Cardiac muscle cell (in vitro differentiated cells and primary cell): ENCODE data around the gene C5. TPM values are rescaled to one million over a fixed set of nuclear protein-coding genes. Genes with fewer than 3 reads are reported as not detected.

Source experiments
- DNase-seq, 2 donors: peaks; one replicate each; pipeline versions ENCODE4 v3.0.0 to v3.0.0-alpha.2; 2010 to 2017; ENCODE audit warnings: low read depth in 1 of 2, low spot score in 1 of 2
- H3K27ac ChIP-seq: fragments of 200-600 bp; sonication (generic); 2 replicates; pipeline ENCODE4 v1.5.1; 2016
- H3K27me3 ChIP-seq: fragments of 200-600 bp; sonication (generic); 2 replicates; pipeline ENCODE4 v1.6.0; 2016; ENCODE audit warnings: control low read depth
- H3K36me3 ChIP-seq: fragments of 200-600 bp; sonication (generic); 2 replicates; pipeline ENCODE4 v1.5.1; 2016; ENCODE audit warnings: control low read depth
- H3K4me1 ChIP-seq: fragments of 200-600 bp; sonication (generic); 2 replicates; pipeline ENCODE4 v1.8.1; 2017; ENCODE audit warnings: low read depth, mild to moderate bottlenecking, mixed run types
- H3K4me3 ChIP-seq: fragments of 200-600 bp; sonication (generic); 2 replicates; pipeline ENCODE4 v1.5.1; 2016; ENCODE audit warnings: mild to moderate bottlenecking
- H3K9me3 ChIP-seq: fragments of 200-600 bp; sonication (generic); 2 replicates; pipeline ENCODE4 v1.5.1; 2017; ENCODE audit warnings: low read depth, mild to moderate bottlenecking, control low read depth
- polyA plus RNA-seq: library from polyadenylated mRNA; unstranded; fragments of >200 nt; fragmentation: Nextera tagmentation; extraction: Ambion mirVana; gene quantifications from 2 replicates; pipeline ENCODE4 v1.2.1, GENCODE V29; 2016
- total RNA-seq: library from RNA; depleted of rRNA; stranded (reverse); fragments of >200 nt; gene quantifications from 2 replicates; pipeline ENCODE4 v1.2.3, GENCODE V29; 2016
- TF ChIP-seq, protein P1 (sequence below): IDR thresholded peaks from 2 replicates; pipeline ENCODE4 v1.5.1; 2012; ENCODE audit warnings: low read depth, mild to moderate bottlenecking, low read length

C5 gene
- total and polyA plus RNA-seq, 2 experiments from 2014 or later = 0.55 to 1.3 TPM

DNA sequence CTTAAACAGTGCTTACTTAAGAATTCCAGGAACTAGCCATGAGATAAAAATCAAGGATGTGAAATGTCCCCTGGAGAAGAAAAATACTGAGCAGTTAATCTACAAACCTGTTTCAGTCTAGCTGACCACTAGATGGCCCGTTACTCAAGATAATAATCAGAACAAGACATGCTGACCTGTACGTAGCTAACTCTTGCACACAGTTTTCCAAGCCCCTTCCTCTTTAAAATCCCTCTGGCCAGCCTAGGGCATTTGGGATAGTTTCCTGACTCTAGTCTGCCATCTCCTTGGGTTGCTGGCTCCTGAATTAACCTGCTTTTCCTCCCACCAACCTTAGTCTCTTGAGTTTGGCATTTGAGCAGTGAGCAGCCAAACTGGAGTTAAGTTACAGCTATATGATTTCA lies 64.3 kb downstream of the C5 start:
- TF ChIP-seq, protein P1, sequence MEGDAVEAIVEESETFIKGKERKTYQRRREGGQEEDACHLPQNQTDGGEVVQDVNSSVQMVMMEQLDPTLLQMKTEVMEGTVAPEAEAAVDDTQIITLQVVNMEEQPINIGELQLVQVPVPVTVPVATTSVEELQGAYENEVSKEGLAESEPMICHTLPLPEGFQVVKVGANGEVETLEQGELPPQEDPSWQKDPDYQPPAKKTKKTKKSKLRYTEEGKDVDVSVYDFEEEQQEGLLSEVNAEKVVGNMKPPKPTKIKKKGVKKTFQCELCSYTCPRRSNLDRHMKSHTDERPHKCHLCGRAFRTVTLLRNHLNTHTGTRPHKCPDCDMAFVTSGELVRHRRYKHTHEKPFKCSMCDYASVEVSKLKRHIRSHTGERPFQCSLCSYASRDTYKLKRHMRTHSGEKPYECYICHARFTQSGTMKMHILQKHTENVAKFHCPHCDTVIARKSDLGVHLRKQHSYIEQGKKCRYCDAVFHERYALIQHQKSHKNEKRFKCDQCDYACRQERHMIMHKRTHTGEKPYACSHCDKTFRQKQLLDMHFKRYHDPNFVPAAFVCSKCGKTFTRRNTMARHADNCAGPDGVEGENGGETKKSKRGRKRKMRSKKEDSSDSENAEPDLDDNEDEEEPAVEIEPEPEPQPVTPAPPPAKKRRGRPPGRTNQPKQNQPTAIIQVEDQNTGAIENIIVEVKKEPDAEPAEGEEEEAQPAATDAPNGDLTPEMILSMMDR = peak; percentile 52
- DNase-seq = peak; percentile 38 to 74
- H3K36me3 ChIP-seq = no peaks in the 10 kb centered on the region
- H3K27ac ChIP-seq = no peak overlapping the region
- no peaks in the 10 kb centered on the region for H3K4me1 ChIP-seq
- H3K9me3 ChIP-seq = no peaks in the 10 kb centered on the region
- H3K27me3 ChIP-seq = no peaks in the 10 kb centered on the region
- H3K4me3 ChIP-seq = no peak overlapping the region

DNA sequence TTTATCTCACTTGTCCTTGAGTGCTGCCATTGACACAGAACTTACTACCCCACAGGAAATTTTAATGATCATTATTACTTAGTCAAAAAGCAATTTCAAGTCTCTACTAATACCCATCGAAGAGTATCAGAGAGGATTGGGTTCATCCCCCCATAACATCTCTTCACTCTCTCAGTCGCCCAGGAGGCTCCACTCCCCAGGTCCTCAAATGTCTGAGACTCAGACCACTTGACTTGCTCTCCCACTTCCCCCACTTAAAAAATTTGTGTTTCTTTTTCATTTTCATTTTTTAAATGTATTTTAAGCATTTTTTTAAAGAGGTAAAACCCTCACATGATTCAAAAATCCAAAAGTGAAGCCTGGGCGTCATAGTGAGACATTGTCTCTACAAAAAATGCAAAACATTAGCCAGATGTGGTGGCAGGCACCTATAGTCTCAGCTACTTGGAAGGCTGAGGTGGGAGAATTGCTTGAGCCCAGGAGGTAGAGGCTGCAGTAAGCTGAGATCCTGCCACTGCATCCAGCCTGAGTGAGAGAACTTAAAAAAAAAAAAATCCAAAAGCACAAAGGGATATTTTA lies 66.7 kb downstream of the C5 start:
- Histone ChIP-seq H3K27ac (no peak overlapping the region), H3K4me3 (no peak overlapping the region), H3K27me3 (no peaks in the 10 kb centered on the region), H3K4me1 (no peaks in the 10 kb centered on the region), H3K36me3 (no peaks in the 10 kb centered on the region), H3K9me3 (no peaks in the 10 kb centered on the region)
- no peak for DNase-seq
- TF ChIP-seq, protein P1 = no peak

DNA sequence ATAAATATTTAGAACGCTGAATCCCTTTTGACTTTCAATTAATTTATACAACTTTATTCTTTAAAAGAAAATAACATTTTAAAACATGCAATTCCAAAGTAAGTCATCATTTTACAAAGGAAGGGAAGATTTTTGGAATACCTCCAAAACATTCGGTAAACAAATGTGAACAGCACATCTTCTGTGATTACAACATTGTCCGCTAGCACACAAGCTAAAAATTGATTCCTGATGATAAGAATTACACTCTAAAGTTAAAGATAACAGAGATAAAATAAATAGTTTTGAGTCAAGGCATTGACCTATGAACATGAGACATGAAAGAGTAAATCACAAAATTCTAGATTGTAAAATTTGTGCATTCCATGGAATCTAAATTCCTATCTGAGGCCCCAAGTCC lies 67.2 kb downstream of the C5 start:
- Histone ChIP-seq H3K4me3 (no peak overlapping the region), H3K27me3 (no peaks in the 10 kb centered on the region), H3K36me3 (no peaks in the 10 kb centered on the region), H3K4me1 (no peaks in the 10 kb centered on the region), H3K27ac (no peak overlapping the region), H3K9me3 (no peaks in the 10 kb centered on the region)
- TF ChIP-seq, protein P1 = no peak
- peak in 1 of 2 donors; percentile 25 for DNase-seq

DNA sequence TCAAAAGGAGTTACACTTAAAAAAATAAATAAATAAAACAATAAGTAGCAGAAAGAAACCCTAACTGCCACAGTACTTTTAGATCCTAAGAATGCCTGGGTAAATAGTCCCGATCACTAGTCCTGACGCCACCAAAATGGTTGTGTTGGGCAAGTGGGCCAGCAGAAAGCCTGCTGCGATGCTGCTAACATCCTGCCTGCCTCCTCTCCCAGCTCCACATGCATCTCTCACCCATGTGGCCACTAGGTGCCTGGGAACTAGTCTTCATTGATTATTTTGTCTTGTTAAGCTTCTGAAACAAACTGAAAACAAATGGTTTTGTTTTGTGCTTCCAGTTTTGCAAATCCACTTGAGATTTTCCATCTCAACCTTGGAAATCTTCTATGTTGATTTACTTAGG lies 69.1 kb downstream of the C5 start:
- Histone ChIP-seq H3K4me3 (no peak overlapping the region), H3K27me3 (no peaks in the 10 kb centered on the region), H3K27ac (no peak overlapping the region), H3K4me1 (no peaks in the 10 kb centered on the region), H3K9me3 (no peaks in the 10 kb centered on the region), H3K36me3 (no peaks in the 10 kb centered on the region)
- DNase-seq = no peak
- TF ChIP-seq, protein P1 = no peak

DNA sequence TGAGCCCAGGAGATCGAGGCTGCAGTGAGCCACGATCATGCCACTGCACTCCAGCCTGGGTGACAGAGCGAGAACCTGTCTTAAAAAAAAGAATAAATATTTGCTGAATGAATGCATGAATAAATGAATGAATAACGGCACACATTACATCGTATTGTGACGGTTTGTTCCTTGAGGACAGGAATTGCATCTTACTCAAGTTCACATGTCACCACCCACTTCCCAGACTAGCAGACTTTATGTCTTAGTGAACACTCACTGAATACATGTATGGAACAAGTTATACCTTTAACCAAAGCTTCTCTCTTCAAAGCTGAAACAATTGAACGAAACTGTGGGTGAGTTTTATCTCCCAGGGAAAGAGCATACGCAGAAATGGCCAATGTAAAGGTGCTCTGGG lies 70.3 kb downstream of the C5 start:
- Histone ChIP-seq H3K4me1 (no peaks in the 10 kb centered on the region), H3K9me3 (no peaks in the 10 kb centered on the region), H3K27ac (no peak overlapping the region), H3K4me3 (no peak overlapping the region), H3K27me3 (no peaks in the 10 kb centered on the region), H3K36me3 (no peaks in the 10 kb centered on the region)
- DNase-seq = no peak
- TF ChIP-seq, protein P1 = no peak
